Neural cell (in vitro differentiated cells): Measurements from ENCODE around the gene SKIC3. TPM values are rescaled to one million over a fixed set of nuclear protein-coding genes. Genes with fewer than 3 reads are reported as not detected.

Experiments
- H2AFZ ChIP-seq: fragments of 200-600, 300-800 bp; sonication (generic), shearing (Covaris generic); 2 replicates; pipeline ENCODE4 v1.6.0; 2014; ENCODE audit warnings: low read depth, mild to moderate bottlenecking, antibody characterized with exemption, low read length, moderate library complexity
- H3F3A ChIP-seq: fragments of 200-600 bp; shearing (Covaris generic); 2 replicates; pipeline ENCODE4 v1.6.1; 2016; ENCODE audit warnings: mild to moderate bottlenecking, moderate library complexity, mixed read lengths, antibody characterized with exemption, low read length; ENCODE audit not compliant: insufficient read depth, poor library complexity, severe bottlenecking
- H3K27ac ChIP-seq: fragments of 200-600, 300-800 bp; sonication (generic), shearing (Covaris generic); 2 replicates; pipeline ENCODE4 v1.5.1; 2014; ENCODE audit warnings: mild to moderate bottlenecking, low read length, moderate library complexity
- H3K27me3 ChIP-seq: fragments of 300-800, 200-600 bp; sonication (generic), shearing (Covaris generic); 2 replicates; pipeline ENCODE4 v1.6.0; 2014; ENCODE audit warnings: mild to moderate bottlenecking, low read depth, low read length, moderate library complexity; ENCODE audit not compliant: insufficient read depth
- H3K36me3 ChIP-seq: fragments of 300-800, 200-600 bp; sonication (generic), shearing (Covaris generic); 2 replicates; pipeline ENCODE4 v1.5.1; 2014; ENCODE audit warnings: mild to moderate bottlenecking, antibody characterized with exemption, low read length, moderate library complexity; ENCODE audit not compliant: insufficient read depth
- H3K4me2 ChIP-seq: fragments of 300-800, 200-600 bp; sonication (generic), shearing (Covaris generic); 2 replicates; pipeline ENCODE4 v1.6.0; 2014; ENCODE audit warnings: mild to moderate bottlenecking, low read length
- H3K4me3 ChIP-seq: fragments of 300-800, 200-600 bp; sonication (generic), shearing (Covaris generic); 2 replicates; pipeline ENCODE4 v1.5.1; 2014; ENCODE audit warnings: mild to moderate bottlenecking, low read length, moderate library complexity
- H3K79me2 ChIP-seq: fragments of 200-600 bp; shearing (Covaris generic); replicated peaks from 2 replicates; pipeline ENCODE4 v1.6.0; 2014; ENCODE audit warnings: mild to moderate bottlenecking, low read length, moderate library complexity; ENCODE audit not compliant: insufficient read depth
- H3K9ac ChIP-seq: fragments of 300-800, 200-600 bp; sonication (generic), shearing (Covaris generic); 2 replicates; pipeline ENCODE4 v1.6.1; 2016; ENCODE audit warnings: mild to moderate bottlenecking, low read length, mixed read lengths
- H3K9me2 ChIP-seq: fragments of 200-600 bp; shearing (Covaris generic); 2 replicates; pipeline ENCODE4 v1.6.1; 2016; ENCODE audit warnings: mild to moderate bottlenecking, low read length, mixed read lengths; ENCODE audit not compliant: insufficient read depth
- H3K9me3 ChIP-seq: fragments of 200-600, 300-800 bp; sonication (generic), shearing (Covaris generic); 2 replicates; pipeline ENCODE4 v1.6.1; 2016; ENCODE audit warnings: mild to moderate bottlenecking, mixed run types, low read length, moderate library complexity, mixed read lengths
- H4K20me1 ChIP-seq: fragments of 200-600 bp; shearing (Covaris generic); 2 replicates; pipeline ENCODE4 v1.6.1; 2016; ENCODE audit warnings: mild to moderate bottlenecking, mixed run types; ENCODE audit not compliant: insufficient read depth
- EP300 ChIP-seq: fragments of 450-650 bp; conservative IDR thresholded peaks from 2 replicates; pipeline ENCODE4 v1.6.1; 2014; ENCODE audit warnings: antibody characterized with exemption, mild to moderate bottlenecking, moderate library complexity; ENCODE audit not compliant: poor library complexity, severe bottlenecking
- EZH2 ChIP-seq: fragments of 200-600, 300-800 bp; shearing (Covaris generic), sonication (generic); IDR thresholded peaks from 2 replicates; pipeline ENCODE4 v1.6.1; 2014; ENCODE audit warnings: antibody characterized with exemption, low read length, borderline replicate concordance, mild to moderate bottlenecking; ENCODE audit not compliant: insufficient read depth, poor library complexity, severe bottlenecking
- MXI1 ChIP-seq: fragments of 450-650 bp; conservative IDR thresholded peaks from 2 replicates; pipeline ENCODE4 v1.6.1; 2014; ENCODE audit warnings: antibody characterized with exemption, mild to moderate bottlenecking; ENCODE audit not compliant: poor library complexity, severe bottlenecking
- POLR2AphosphoS5 ChIP-seq: IDR thresholded peaks from 2 replicates; pipeline ENCODE4 v1.6.1; 2012
- RAD21 ChIP-seq: fragments of 450-650 bp; conservative IDR thresholded peaks from 2 replicates; pipeline ENCODE4 v1.6.1; 2014; ENCODE audit warnings: antibody characterized with exemption, mild to moderate bottlenecking, moderate library complexity
- SMC3 ChIP-seq: fragments of 450-650 bp; conservative IDR thresholded peaks from 2 replicates; pipeline ENCODE4 v1.6.1; 2014; ENCODE audit warnings: antibody characterized with exemption, mild to moderate bottlenecking, moderate library complexity; ENCODE audit not compliant: poor library complexity
- TAF1 ChIP-seq: IDR thresholded peaks from 2 replicates; pipeline ENCODE4 v1.6.1; 2012; ENCODE audit warnings: low read depth
- polyA plus RNA-seq: library from polyadenylated mRNA; depleted of rRNA; stranded (reverse); fragments of >200 nt; gene quantifications from 2 replicates; pipeline ENCODE4 v1.2.3, GENCODE V29; 2014
- TF ChIP-seq, protein P1 (sequence below): IDR thresholded peaks from 2 replicates; pipeline ENCODE4 v1.6.1; 2012; ENCODE audit warnings: borderline replicate concordance
- TF ChIP-seq, protein P2 (sequence below): fragments of 450-650 bp; IDR thresholded peaks from 2 replicates; pipeline ENCODE4 v1.5.1; 2014; ENCODE audit warnings: antibody characterized with exemption, mild to moderate bottlenecking, moderate library complexity; ENCODE audit not compliant: poor library complexity, severe bottlenecking

The SKIC3 gene
- polyA plus RNA-seq, 1 donor from 2014 or later = 145 TPM

DNA sequence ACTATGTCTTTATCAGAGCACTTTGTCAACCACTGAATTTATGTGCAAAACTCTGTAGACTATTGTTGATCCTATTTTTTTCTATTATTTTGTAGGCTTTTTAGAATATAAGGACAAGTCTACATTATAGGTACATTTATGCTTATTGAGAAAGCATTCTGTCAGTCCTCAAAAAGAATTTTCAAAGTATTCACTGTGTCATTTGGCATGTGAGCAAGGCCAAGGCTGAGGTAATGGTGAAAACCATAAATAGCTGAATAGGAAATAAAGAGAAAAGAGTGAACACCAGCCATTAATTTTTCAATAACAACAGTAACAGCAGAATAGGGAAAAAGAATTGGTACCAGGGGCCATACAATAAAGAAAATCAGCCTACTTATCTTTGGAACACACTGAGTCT is 21.0 kb downstream of the SKIC3 start:
- H4K20me1 ChIP-seq = no peaks in the 10 kb centered on the region
- no peak overlapping the region for H2AFZ ChIP-seq
- no peaks in the 10 kb centered on the region for H3K9me3 ChIP-seq
- no peak overlapping the region for H3K9ac ChIP-seq
- no peak overlapping the region for H3K4me3 ChIP-seq
- no peaks in the 10 kb centered on the region for H3K79me2 ChIP-seq
- no peaks in the 10 kb centered on the region for H3F3A ChIP-seq
- H3K4me2 ChIP-seq = no peak overlapping the region
- peaks cover 3% of the 10 kb centered on the region for H3K36me3 ChIP-seq
- TF ChIP-seq MXI1 = no peak
- TF ChIP-seq, protein P1, sequence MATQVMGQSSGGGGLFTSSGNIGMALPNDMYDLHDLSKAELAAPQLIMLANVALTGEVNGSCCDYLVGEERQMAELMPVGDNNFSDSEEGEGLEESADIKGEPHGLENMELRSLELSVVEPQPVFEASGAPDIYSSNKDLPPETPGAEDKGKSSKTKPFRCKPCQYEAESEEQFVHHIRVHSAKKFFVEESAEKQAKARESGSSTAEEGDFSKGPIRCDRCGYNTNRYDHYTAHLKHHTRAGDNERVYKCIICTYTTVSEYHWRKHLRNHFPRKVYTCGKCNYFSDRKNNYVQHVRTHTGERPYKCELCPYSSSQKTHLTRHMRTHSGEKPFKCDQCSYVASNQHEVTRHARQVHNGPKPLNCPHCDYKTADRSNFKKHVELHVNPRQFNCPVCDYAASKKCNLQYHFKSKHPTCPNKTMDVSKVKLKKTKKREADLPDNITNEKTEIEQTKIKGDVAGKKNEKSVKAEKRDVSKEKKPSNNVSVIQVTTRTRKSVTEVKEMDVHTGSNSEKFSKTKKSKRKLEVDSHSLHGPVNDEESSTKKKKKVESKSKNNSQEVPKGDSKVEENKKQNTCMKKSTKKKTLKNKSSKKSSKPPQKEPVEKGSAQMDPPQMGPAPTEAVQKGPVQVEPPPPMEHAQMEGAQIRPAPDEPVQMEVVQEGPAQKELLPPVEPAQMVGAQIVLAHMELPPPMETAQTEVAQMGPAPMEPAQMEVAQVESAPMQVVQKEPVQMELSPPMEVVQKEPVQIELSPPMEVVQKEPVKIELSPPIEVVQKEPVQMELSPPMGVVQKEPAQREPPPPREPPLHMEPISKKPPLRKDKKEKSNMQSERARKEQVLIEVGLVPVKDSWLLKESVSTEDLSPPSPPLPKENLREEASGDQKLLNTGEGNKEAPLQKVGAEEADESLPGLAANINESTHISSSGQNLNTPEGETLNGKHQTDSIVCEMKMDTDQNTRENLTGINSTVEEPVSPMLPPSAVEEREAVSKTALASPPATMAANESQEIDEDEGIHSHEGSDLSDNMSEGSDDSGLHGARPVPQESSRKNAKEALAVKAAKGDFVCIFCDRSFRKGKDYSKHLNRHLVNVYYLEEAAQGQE = no peak
- TF ChIP-seq, protein P2, sequence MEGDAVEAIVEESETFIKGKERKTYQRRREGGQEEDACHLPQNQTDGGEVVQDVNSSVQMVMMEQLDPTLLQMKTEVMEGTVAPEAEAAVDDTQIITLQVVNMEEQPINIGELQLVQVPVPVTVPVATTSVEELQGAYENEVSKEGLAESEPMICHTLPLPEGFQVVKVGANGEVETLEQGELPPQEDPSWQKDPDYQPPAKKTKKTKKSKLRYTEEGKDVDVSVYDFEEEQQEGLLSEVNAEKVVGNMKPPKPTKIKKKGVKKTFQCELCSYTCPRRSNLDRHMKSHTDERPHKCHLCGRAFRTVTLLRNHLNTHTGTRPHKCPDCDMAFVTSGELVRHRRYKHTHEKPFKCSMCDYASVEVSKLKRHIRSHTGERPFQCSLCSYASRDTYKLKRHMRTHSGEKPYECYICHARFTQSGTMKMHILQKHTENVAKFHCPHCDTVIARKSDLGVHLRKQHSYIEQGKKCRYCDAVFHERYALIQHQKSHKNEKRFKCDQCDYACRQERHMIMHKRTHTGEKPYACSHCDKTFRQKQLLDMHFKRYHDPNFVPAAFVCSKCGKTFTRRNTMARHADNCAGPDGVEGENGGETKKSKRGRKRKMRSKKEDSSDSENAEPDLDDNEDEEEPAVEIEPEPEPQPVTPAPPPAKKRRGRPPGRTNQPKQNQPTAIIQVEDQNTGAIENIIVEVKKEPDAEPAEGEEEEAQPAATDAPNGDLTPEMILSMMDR = no peak
- no peak for TF ChIP-seq SMC3
- TF ChIP-seq TAF1 = no peak
- no peak for TF ChIP-seq EZH2
- TF ChIP-seq EP300 = no peak
- TF ChIP-seq RAD21 = no peak
- no peak for TF ChIP-seq POLR2AphosphoS5
- H3K27me3 ChIP-seq = no peaks in the 10 kb centered on the region
- no peak overlapping the region for H3K27ac ChIP-seq
- H3K9me2 ChIP-seq = no peaks in the 10 kb centered on the region

DNA sequence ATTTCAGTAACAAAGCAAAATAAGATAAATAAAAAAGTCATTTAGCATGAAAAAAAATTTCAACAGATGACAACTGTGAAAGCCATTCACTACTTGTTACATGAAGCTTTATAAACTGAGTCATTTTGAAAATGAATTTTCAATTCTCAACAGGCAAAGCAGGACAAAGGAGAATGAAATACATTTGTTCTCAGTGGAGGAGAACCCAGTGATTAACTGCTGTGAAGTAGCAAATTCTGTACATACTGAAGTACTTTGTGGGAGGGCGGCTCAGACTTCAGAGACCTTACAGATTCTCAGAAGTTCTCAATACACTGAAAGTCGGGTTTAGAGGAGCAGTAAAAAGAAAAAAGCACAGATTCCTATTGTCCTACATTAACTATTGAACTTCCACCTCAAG is 21.7 kb downstream of the SKIC3 start:
- no peaks in the 10 kb centered on the region for H4K20me1 ChIP-seq
- H3K4me2 ChIP-seq = no peak overlapping the region
- H3K4me3 ChIP-seq = no peak overlapping the region
- H3K79me2 ChIP-seq = no peaks in the 10 kb centered on the region
- no peak overlapping the region for H3K27ac ChIP-seq
- no peaks in the 10 kb centered on the region for H3K9me3 ChIP-seq
- no peak overlapping the region for H3K9ac ChIP-seq
- peaks cover 3% of the 10 kb centered on the region for H3K36me3 ChIP-seq
- H3K9me2 ChIP-seq = no peaks in the 10 kb centered on the region
- TF ChIP-seq RAD21 = no peak
- TF ChIP-seq, protein P1 = no peak
- no peak for TF ChIP-seq POLR2AphosphoS5
- TF ChIP-seq TAF1 = no peak
- no peak for TF ChIP-seq EP300
- TF ChIP-seq EZH2 = no peak
- no peaks in the 10 kb centered on the region for H3F3A ChIP-seq
- no peak overlapping the region for H2AFZ ChIP-seq
- H3K27me3 ChIP-seq = no peaks in the 10 kb centered on the region
